Brain microvascular endothelial cell (primary cell): Measurements from ENCODE around the gene TMEM238.
"Not testable (repeated sequence)": the region's sequence is repeated elsewhere in the genome, so short reads cannot be mapped to it uniquely, and the experiment has no call there.

Source experiments
- DNase-seq: peaks from one replicate; pipeline ENCODE4 v3.0.0-alpha.2; 2020
- H3K27ac ChIP-seq: fragments of 250-450 bp; sonication (Bioruptor Pico); 2 replicates; pipeline ENCODE4 v1.5.1; 2020; ENCODE audit warnings: mild to moderate bottlenecking, moderate library complexity
- H3K27me3 ChIP-seq: fragments of 250-450 bp; sonication (Bioruptor Pico); replicated peaks from 2 replicates; pipeline ENCODE4 v1.5.1; 2020; ENCODE audit warnings: mild to moderate bottlenecking
- H3K36me3 ChIP-seq: fragments of 250-450 bp; sonication (Bioruptor Pico); replicated peaks from 2 replicates; pipeline ENCODE4 v1.5.1; 2020; ENCODE audit warnings: mild to moderate bottlenecking
- H3K4me3 ChIP-seq: 2 replicates; pipeline ENCODE4 v1.5.1; 2011; ENCODE audit warnings: low read depth, mild to moderate bottlenecking, control low read depth, low read length, moderate library complexity
- CTCF ChIP-seq: IDR thresholded peaks from 2 replicates; pipeline ENCODE4 v1.5.1; 2011; ENCODE audit warnings: low read depth, mild to moderate bottlenecking, moderate library complexity, low read length, control low read depth, inconsistent platforms; ENCODE audit errors: missing control alignments
- in situ Hi-C: cut with HindIII; loops from 2 replicates; pipeline ENCODE4 v1.10.0; 2017; ENCODE audit warnings: low sequenced_read_pairs, low pct_ligation_motif_present

Gene TMEM238

GRCh38 chr19:55410168-55410567 is 26.1 kb upstream of the TMEM238 start:
- H3K36me3 ChIP-seq, result peaks cover 11% of the 10 kb centered on the region

GRCh38 chr19:55409179-55409578 is 25.1 kb upstream of the TMEM238 start:
- in situ Hi-C loops, H3K4me3 ChIP-seq, H3K27me3 ChIP-seq, DNase-seq, H3K27ac ChIP-seq: not testable (repeated sequence)
- H3K36me3 ChIP-seq, result peaks cover 15% of the 10 kb centered on the region

More at GRCh38 chr19:55410168-55410567, 26.1 kb upstream of the TMEM238 start:
- in situ Hi-C loops, result no loop called here
- Histone ChIP-seq H3K27me3 (no peaks in the 10 kb centered on the region), H3K27ac (no peak overlapping the region), H3K4me3 (no peak overlapping the region)
- no peak for DNase-seq
- TF ChIP-seq CTCF, result no peak

GRCh38 chr19:55408533-55408872 is 24.4 kb upstream of the TMEM238 start:
- H3K4me3 ChIP-seq, result peak overlapping the region; percentile 48
- no peak for DNase-seq
- H3K27ac ChIP-seq, result peak overlapping the region; percentile 93
- in situ Hi-C loops, result no loop called here
- no peak for TF ChIP-seq CTCF
- H3K27me3 ChIP-seq, result no peaks in the 10 kb centered on the region
- H3K36me3 ChIP-seq, result peaks cover 20% of the 10 kb centered on the region

- TF ChIP-seq CTCF, result no peak
- Histone ChIP-seq H3K4me3 (peak overlapping the region; percentile 83), H3K27me3 (no peaks in the 10 kb centered on the region), H3K27ac (peak overlapping the region; percentile 93), H3K36me3 (peaks cover 20% of the 10 kb centered on the region)
- in situ Hi-C loops, result no loop called here
- peak; percentile 99 for DNase-seq
These were observed 23.9 kb upstream of the TMEM238 start for GRCh38 chr19:55407800-55408532.

- H3K36me3 ChIP-seq, result peaks cover 20% of the 10 kb centered on the region
- in situ Hi-C loops, H3K27me3 ChIP-seq, DNase-seq: not testable (repeated sequence)
- peak within 1 kb of the TSS; percentile 93 for H3K27ac ChIP-seq
- H3K4me3 ChIP-seq, result peak within 1 kb of the TSS; percentile 83
These were observed 23.4 kb upstream of the TMEM238 start, which contains the start of gene UBE2S for GRCh38 chr19:55407550-55407799. Gene UBE2S (minus strand): TSS chr19:55407788. CDS start chr19:55407589, 199 bp downstream.

- in situ Hi-C loops, result no loop called here
- TF ChIP-seq CTCF, result no peak
- H3K27ac ChIP-seq, result peak overlapping the region; percentile 93
- H3K27me3 ChIP-seq, result no peaks in the 10 kb centered on the region
- H3K36me3 ChIP-seq, result peaks cover 23% of the 10 kb centered on the region
- DNase-seq, result no peak
- peak overlapping the region; percentile 83 for H3K4me3 ChIP-seq
These were observed 22.9 kb upstream of the TMEM238 start for GRCh38 chr19:55406826-55407549.
